GM23338 (cell line): ENCODE measurements around the gene DTNA. TPM values are rescaled to one million over a fixed set of nuclear protein-coding genes. Genes with fewer than 3 reads are reported as not detected.

Source experiments
- ATAC-seq: fragments of 200-7000 bp; cut with Tn5 transposase; 3 replicates; pipeline ENCODE4 v1.9.1; 2020
- DNase-seq: peaks from one replicate; pipeline ENCODE4 v3.0.0-alpha.2; 2015; ENCODE audit warnings: low spot score
- H2AFZ ChIP-seq: fragments of 200-600 bp; sonication (generic); 2 replicates; pipeline ENCODE4 v1.8.0; 2016; ENCODE audit warnings: antibody characterized with exemption, mild to moderate bottlenecking, moderate library complexity
- H3F3A ChIP-seq: fragments of 200-600 bp; sonication (generic); replicated peaks from 2 replicates; pipeline ENCODE4 v1.8.0; 2017; ENCODE audit warnings: antibody characterized with exemption, mixed run types, low read depth
- H3K27ac ChIP-seq: fragments of 200-600 bp; sonication (generic); 2 replicates; pipeline ENCODE4 v1.6.1; 2016; ENCODE audit warnings: low read depth
- H3K27me3 ChIP-seq: fragments of 200-600 bp; sonication (generic); 2 replicates; pipeline ENCODE4 v1.8.0; 2016; ENCODE audit warnings: mild to moderate bottlenecking, mixed run types, moderate library complexity; ENCODE audit not compliant: insufficient read depth
- H3K36me3 ChIP-seq: fragments of 200-600 bp; sonication (generic); 2 replicates; pipeline ENCODE4 v1.8.0; 2016; ENCODE audit warnings: mild to moderate bottlenecking; ENCODE audit not compliant: insufficient read depth
- H3K4me1 ChIP-seq: fragments of 200-600 bp; sonication (generic); 2 replicates; pipeline ENCODE4 v1.8.0; 2016; ENCODE audit warnings: mild to moderate bottlenecking, moderate library complexity; ENCODE audit not compliant: insufficient read depth
- H3K4me2 ChIP-seq: fragments of 200-600 bp; sonication (generic); 2 replicates; pipeline ENCODE4 v1.7.1; 2017; ENCODE audit warnings: mixed run types
- H3K4me3 ChIP-seq: fragments of 200-600 bp; sonication (generic); 2 replicates; pipeline ENCODE4 v1.6.1; 2016; ENCODE audit warnings: mixed run types
- H3K79me2 ChIP-seq: fragments of 200-600 bp; sonication (generic); replicated peaks from 2 replicates; pipeline ENCODE4 v1.8.0; 2017; ENCODE audit warnings: mild to moderate bottlenecking; ENCODE audit not compliant: insufficient read depth
- H3K9me2 ChIP-seq: fragments of 200-600 bp; sonication (generic); 2 replicates; pipeline ENCODE4 v1.8.0; 2017; ENCODE audit not compliant: insufficient read depth
- H4K20me1 ChIP-seq: fragments of 200-600 bp; sonication (generic); replicated peaks from 2 replicates; pipeline ENCODE4 v1.8.0; 2017; ENCODE audit warnings: mild to moderate bottlenecking; ENCODE audit not compliant: insufficient read depth
- H3K27ac Mint-ChIP-seq: 2 replicates; pipeline ENCODE4 v1.8.0; 2020; ENCODE audit warnings: inconsistent platforms, mild to moderate bottlenecking, moderate library complexity, mixed read lengths
- H3K27me3 Mint-ChIP-seq: 3 replicates; pipeline ENCODE4 v1.8.0; 2022; ENCODE audit warnings: low read depth, mild to moderate bottlenecking, moderate library complexity, mixed read lengths, inconsistent platforms; ENCODE audit not compliant: insufficient read depth, poor library complexity
- H3K36me3 Mint-ChIP-seq: 3 replicates; pipeline ENCODE4 v1.8.0; 2021; ENCODE audit warnings: low read depth, mild to moderate bottlenecking, inconsistent platforms, moderate library complexity, mixed read lengths
- H3K4me1 Mint-ChIP-seq: 3 replicates; pipeline ENCODE4 v1.8.0; 2020; ENCODE audit warnings: mild to moderate bottlenecking, inconsistent platforms, mixed read lengths
- H3K4me3 Mint-ChIP-seq: 3 replicates; pipeline ENCODE4 v1.8.0; 2021; ENCODE audit warnings: moderate library complexity, mild to moderate bottlenecking, inconsistent platforms, mixed read lengths
- H3K9me3 Mint-ChIP-seq: 3 replicates; pipeline ENCODE4 v1.8.0; 2020; ENCODE audit warnings: moderate library complexity, mild to moderate bottlenecking, inconsistent platforms, mixed read lengths
- CREB1 ChIP-seq: fragments of 250-450 bp; sonication (Bioruptor Pico); IDR thresholded peaks from 2 replicates; pipeline ENCODE4 v1.5.0; 2020; ENCODE audit warnings: low read depth, mild to moderate bottlenecking, moderate library complexity
- CTCF ChIP-seq, 2 experiments: fragments of 200-600 bp in 1 of 2; sonication (generic) in 1 of 2; conservative IDR thresholded peaks; 2 replicates each; pipeline versions ENCODE4 v1.5.1 to v1.6.1; 2016 to 2017; ENCODE audit warnings: antibody characterized with exemption in 2 of 2, low read depth in 2 of 2, mild to moderate bottlenecking in 2 of 2, moderate library complexity in 1 of 2
- EZH2 ChIP-seq: fragments of 200-600 bp; sonication (generic); IDR thresholded peaks from one replicate; pipeline ENCODE4 v1.8.0; 2017; ENCODE audit warnings: antibody characterized with exemption, mild to moderate bottlenecking, low read depth; ENCODE audit not compliant: unreplicated experiment
- EZH2phosphoT487 ChIP-seq: fragments of 200-600 bp; sonication (generic); IDR thresholded peaks from one replicate; pipeline ENCODE4 v1.8.1; 2018; ENCODE audit warnings: antibody characterized with exemption; ENCODE audit not compliant: unreplicated experiment
- JUNB ChIP-seq: IDR thresholded peaks from one replicate; pipeline ENCODE4 v1.6.1; 2016; ENCODE audit warnings: antibody characterized with exemption; ENCODE audit not compliant: unreplicated experiment
- NANOG ChIP-seq: IDR thresholded peaks from 2 replicates; pipeline ENCODE4 v1.6.1; 2016; ENCODE audit warnings: antibody characterized with exemption, borderline replicate concordance
- POLR2AphosphoS5 ChIP-seq: IDR thresholded peaks from 2 replicates; pipeline ENCODE4 v1.6.1; 2016; ENCODE audit warnings: antibody characterized with exemption, low read depth
- STAT1 ChIP-seq: IDR thresholded peaks from one replicate; pipeline ENCODE4 v1.6.1; 2016; ENCODE audit warnings: antibody characterized with exemption; ENCODE audit not compliant: unreplicated experiment
- ZNF114 ChIP-seq: fragments of 250-450 bp; sonication (Bioruptor Pico); IDR thresholded peaks from 2 replicates; pipeline ENCODE4 v1.5.0; 2020; ENCODE audit warnings: mild to moderate bottlenecking, moderate library complexity
- ZNF331 ChIP-seq: fragments of 250-450 bp; sonication (Bioruptor Pico); IDR thresholded peaks from 2 replicates; pipeline ENCODE4 v1.5.0; 2020; ENCODE audit warnings: low read depth, mild to moderate bottlenecking, moderate library complexity
- polyA plus RNA-seq: library from polyadenylated mRNA; unstranded; fragments of >200 nt; fragmentation: Nextera tagmentation; extraction: Ambion mirVana; gene quantifications from 2 replicates; pipeline ENCODE4 v1.2.1, GENCODE V29; 2016
- total RNA-seq: library from RNA; depleted of rRNA; stranded (reverse); fragments of >200 nt; shearing (Covaris generic); gene quantifications from 2 replicates; pipeline ENCODE4 v1.2.3, GENCODE V29; 2014
- TF ChIP-seq, protein P1 (sequence below): fragments of 250-450 bp; sonication (Bioruptor Pico); IDR thresholded peaks from 2 replicates; pipeline ENCODE4 v1.5.0; 2020; ENCODE audit warnings: mild to moderate bottlenecking, moderate library complexity
- TF ChIP-seq, protein P2 (sequence below): IDR thresholded peaks from one replicate; pipeline ENCODE4 v1.6.1; 2018; ENCODE audit warnings: antibody characterized with exemption; ENCODE audit not compliant: unreplicated experiment
- TF ChIP-seq, protein P3 (sequence below): IDR thresholded peaks from 2 replicates; pipeline ENCODE4 v1.6.1; 2016; ENCODE audit warnings: antibody characterized with exemption

DTNA gene
- total and polyA plus RNA-seq, 2 experiments from 2014 or later, result 11.5 to 25.1 TPM

DNA sequence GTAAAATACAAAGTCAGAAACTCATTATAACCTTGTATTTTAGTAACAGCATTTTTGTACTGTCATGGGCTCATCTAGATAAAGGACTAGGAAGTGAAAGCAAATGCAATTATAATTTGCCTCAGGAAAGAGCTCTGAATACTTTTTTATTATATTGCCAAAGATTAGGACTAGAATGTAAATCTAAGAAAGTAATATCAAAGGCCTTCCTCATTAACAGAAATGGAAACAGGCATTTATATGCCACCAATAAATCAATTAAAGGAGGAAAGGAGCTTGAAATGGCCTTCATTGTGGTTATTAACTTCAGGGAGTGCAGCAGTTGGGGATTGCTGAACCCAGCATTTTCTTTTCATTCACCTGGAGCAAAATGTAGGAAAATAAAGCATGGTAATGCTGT lies 39.6 kb downstream of the DTNA start (continued):
- no peak for TF ChIP-seq NANOG

DNA sequence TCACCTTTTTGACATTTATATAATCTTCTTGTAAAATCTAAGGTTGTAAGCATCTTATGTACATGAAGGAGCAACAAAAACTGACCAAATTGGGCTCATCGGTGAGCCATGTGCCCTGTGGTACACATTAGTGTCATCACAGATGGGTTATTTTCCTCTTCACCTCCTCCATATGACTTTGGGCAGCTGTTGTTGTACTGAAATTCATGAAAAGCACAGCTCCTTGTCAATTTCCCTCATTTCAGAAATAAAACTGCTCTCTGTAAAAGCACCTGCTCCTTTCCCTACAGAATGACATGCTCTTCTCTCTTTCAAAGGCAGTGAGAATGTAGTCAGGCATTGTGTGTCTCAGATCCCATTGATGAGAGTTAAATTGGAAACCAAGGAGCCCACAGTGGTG lies 42.0 kb downstream of the DTNA start:
- Histone ChIP-seq H4K20me1 (no peaks in the 10 kb centered on the region), H3K36me3 (no peaks in the 10 kb centered on the region), H3K27me3 (no peaks in the 10 kb centered on the region), H3F3A (no peaks in the 10 kb centered on the region), H3K4me2 (no peak overlapping the region), H3K4me3 (no peak overlapping the region), H2AFZ (no peak overlapping the region), H3K4me1 (no peaks in the 10 kb centered on the region), H3K27ac (no peak overlapping the region), H3K79me2 (no peaks in the 10 kb centered on the region), H3K9me2 (peaks cover 7% of the 10 kb centered on the region; the same call in 1 of the 2 replicates)
- DNase-seq (no peak), ATAC-seq (no peak)
- no peaks in the 10 kb centered on the region; the same call in 2 of the 3 replicates for H3K36me3 Mint-ChIP-seq
- no peak overlapping the region for H3K4me3 Mint-ChIP-seq
- no peaks in the 10 kb centered on the region; the same call in 1 of the 3 replicates for H3K9me3 Mint-ChIP-seq
- TF ChIP-seq, protein P1, sequence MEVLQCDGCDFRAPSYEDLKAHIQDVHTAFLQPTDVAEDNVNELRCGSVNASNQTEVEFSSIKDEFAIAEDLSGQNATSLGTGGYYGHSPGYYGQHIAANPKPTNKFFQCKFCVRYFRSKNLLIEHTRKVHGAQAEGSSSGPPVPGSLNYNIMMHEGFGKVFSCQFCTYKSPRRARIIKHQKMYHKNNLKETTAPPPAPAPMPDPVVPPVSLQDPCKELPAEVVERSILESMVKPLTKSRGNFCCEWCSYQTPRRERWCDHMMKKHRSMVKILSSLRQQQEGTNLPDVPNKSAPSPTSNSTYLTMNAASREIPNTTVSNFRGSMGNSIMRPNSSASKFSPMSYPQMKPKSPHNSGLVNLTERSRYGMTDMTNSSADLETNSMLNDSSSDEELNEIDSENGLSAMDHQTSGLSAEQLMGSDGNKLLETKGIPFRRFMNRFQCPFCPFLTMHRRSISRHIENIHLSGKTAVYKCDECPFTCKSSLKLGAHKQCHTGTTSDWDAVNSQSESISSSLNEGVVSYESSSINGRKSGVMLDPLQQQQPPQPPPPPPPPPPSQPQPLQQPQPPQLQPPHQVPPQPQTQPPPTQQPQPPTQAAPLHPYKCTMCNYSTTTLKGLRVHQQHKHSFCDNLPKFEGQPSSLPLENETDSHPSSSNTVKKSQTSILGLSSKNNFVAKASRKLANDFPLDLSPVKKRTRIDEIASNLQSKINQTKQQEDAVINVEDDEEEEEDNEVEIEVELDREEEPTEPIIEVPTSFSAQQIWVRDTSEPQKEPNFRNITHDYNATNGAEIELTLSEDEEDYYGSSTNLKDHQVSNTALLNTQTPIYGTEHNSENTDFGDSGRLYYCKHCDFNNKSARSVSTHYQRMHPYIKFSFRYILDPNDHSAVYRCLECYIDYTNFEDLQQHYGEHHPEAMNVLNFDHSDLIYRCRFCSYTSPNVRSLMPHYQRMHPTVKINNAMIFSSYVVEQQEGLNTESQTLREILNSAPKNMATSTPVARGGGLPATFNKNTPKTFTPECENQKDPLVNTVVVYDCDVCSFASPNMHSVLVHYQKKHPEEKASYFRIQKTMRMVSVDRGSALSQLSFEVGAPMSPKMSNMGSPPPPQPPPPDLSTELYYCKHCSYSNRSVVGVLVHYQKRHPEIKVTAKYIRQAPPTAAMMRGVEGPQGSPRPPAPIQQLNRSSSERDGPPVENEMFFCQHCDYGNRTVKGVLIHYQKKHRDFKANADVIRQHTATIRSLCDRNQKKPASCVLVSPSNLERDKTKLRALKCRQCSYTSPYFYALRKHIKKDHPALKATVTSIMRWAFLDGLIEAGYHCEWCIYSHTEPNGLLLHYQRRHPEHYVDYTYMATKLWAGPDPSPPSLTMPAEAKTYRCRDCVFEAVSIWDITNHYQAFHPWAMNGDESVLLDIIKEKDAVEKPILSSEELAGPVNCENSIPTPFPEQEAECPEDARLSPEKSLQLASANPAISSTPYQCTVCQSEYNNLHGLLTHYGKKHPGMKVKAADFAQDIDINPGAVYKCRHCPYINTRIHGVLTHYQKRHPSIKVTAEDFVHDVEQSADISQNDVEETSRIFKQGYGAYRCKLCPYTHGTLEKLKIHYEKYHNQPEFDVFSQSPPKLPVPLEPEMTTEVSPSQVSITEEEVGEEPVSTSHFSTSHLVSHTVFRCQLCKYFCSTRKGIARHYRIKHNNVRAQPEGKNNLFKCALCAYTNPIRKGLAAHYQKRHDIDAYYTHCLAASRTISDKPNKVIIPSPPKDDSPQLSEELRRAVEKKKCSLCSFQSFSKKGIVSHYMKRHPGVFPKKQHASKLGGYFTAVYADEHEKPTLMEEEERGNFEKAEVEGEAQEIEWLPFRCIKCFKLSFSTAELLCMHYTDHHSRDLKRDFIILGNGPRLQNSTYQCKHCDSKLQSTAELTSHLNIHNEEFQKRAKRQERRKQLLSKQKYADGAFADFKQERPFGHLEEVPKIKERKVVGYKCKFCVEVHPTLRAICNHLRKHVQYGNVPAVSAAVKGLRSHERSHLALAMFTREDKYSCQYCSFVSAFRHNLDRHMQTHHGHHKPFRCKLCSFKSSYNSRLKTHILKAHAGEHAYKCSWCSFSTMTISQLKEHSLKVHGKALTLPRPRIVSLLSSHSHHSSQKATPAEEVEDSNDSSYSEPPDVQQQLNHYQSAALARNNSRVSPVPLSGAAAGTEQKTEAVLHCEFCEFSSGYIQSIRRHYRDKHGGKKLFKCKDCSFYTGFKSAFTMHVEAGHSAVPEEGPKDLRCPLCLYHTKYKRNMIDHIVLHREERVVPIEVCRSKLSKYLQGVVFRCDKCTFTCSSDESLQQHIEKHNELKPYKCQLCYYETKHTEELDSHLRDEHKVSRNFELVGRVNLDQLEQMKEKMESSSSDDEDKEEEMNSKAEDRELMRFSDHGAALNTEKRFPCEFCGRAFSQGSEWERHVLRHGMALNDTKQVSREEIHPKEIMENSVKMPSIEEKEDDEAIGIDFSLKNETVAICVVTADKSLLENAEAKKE (CRISPR knock-in tag), result no peak
- no peak for TF ChIP-seq CTCF (conservative IDR thresholded peaks at IDR 0.05; ENCODE audit: low read depth in 2 of 2)
- no peak for TF ChIP-seq ZNF114
- no peak for TF ChIP-seq EZH2phosphoT487
- TF ChIP-seq CREB1, result no peak
- no peak for TF ChIP-seq POLR2AphosphoS5
- TF ChIP-seq, protein P2, sequence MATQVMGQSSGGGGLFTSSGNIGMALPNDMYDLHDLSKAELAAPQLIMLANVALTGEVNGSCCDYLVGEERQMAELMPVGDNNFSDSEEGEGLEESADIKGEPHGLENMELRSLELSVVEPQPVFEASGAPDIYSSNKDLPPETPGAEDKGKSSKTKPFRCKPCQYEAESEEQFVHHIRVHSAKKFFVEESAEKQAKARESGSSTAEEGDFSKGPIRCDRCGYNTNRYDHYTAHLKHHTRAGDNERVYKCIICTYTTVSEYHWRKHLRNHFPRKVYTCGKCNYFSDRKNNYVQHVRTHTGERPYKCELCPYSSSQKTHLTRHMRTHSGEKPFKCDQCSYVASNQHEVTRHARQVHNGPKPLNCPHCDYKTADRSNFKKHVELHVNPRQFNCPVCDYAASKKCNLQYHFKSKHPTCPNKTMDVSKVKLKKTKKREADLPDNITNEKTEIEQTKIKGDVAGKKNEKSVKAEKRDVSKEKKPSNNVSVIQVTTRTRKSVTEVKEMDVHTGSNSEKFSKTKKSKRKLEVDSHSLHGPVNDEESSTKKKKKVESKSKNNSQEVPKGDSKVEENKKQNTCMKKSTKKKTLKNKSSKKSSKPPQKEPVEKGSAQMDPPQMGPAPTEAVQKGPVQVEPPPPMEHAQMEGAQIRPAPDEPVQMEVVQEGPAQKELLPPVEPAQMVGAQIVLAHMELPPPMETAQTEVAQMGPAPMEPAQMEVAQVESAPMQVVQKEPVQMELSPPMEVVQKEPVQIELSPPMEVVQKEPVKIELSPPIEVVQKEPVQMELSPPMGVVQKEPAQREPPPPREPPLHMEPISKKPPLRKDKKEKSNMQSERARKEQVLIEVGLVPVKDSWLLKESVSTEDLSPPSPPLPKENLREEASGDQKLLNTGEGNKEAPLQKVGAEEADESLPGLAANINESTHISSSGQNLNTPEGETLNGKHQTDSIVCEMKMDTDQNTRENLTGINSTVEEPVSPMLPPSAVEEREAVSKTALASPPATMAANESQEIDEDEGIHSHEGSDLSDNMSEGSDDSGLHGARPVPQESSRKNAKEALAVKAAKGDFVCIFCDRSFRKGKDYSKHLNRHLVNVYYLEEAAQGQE, result no peak
- no peak for TF ChIP-seq EZH2
- TF ChIP-seq JUNB, result no peak
- TF ChIP-seq NANOG, result no peak
- TF ChIP-seq, protein P3, sequence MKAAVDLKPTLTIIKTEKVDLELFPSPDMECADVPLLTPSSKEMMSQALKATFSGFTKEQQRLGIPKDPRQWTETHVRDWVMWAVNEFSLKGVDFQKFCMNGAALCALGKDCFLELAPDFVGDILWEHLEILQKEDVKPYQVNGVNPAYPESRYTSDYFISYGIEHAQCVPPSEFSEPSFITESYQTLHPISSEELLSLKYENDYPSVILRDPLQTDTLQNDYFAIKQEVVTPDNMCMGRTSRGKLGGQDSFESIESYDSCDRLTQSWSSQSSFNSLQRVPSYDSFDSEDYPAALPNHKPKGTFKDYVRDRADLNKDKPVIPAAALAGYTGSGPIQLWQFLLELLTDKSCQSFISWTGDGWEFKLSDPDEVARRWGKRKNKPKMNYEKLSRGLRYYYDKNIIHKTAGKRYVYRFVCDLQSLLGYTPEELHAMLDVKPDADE, result no peak
- TF ChIP-seq STAT1, result no peak
- TF ChIP-seq ZNF331 (CRISPR knock-in tag), result no peak
- H3K27ac Mint-ChIP-seq, result no peak overlapping the region
- H3K4me1 Mint-ChIP-seq, result no peaks in the 10 kb centered on the region
- peaks cover 1% of the 10 kb centered on the region for H3K27me3 Mint-ChIP-seq
